H9 (cell line): Measurements from ENCODE around the gene TXNRD1. TPM values are rescaled to one million over a fixed set of nuclear protein-coding genes. Genes with fewer than 3 reads are reported as not detected.

ENCODE experiments used
- DNase-seq: peaks from one replicate; pipeline ENCODE4 v3.0.0-alpha.2; 2017
- H2AFZ ChIP-seq: one replicate; pipeline ENCODE4 v1.6.1; 2013; ENCODE audit warnings: mild to moderate bottlenecking, low read length, control low read depth, moderate library complexity
- H2AK5ac ChIP-seq: 2 replicates; pipeline ENCODE4 v1.6.1; 2013; ENCODE audit warnings: low read length, control low read depth, mixed read lengths; ENCODE audit not compliant: insufficient read length
- H2BK120ac ChIP-seq: one replicate; pipeline ENCODE4 v1.6.1; 2013; ENCODE audit warnings: low read depth, mild to moderate bottlenecking, low read length, control low read depth, inconsistent platforms; ENCODE audit not compliant: poor library complexity, severe bottlenecking
- H2BK12ac ChIP-seq: 2 replicates; pipeline ENCODE4 v1.6.1; 2013; ENCODE audit warnings: low read length, control low read depth, mixed read lengths, low read depth; ENCODE audit not compliant: insufficient read length
- H2BK15ac ChIP-seq: 2 replicates; pipeline ENCODE4 v1.6.1; 2013; ENCODE audit warnings: low read depth, low read length, control low read depth
- H2BK20ac ChIP-seq: one replicate; pipeline ENCODE4 v1.6.1; 2013; ENCODE audit warnings: low read depth, mild to moderate bottlenecking, low read length, control low read depth, inconsistent platforms; ENCODE audit not compliant: poor library complexity, severe bottlenecking
- H2BK5ac ChIP-seq: 2 replicates; pipeline ENCODE4 v1.6.1; 2013; ENCODE audit warnings: low read length, control low read depth, mixed read lengths; ENCODE audit not compliant: insufficient read length
- H3K14ac ChIP-seq: 2 replicates; pipeline ENCODE4 v1.6.1; 2013; ENCODE audit warnings: low read length, control low read depth; ENCODE audit not compliant: insufficient read depth
- H3K18ac ChIP-seq: 2 replicates; pipeline ENCODE4 v1.6.1; 2013; ENCODE audit warnings: low read depth, mild to moderate bottlenecking, mixed read lengths, low read length, control low read depth; ENCODE audit not compliant: insufficient read length
- H3K23ac ChIP-seq: 2 replicates; pipeline ENCODE4 v1.6.1; 2013; ENCODE audit warnings: low read length, control low read depth, mixed read lengths, low read depth; ENCODE audit not compliant: insufficient read length
- H3K23me2 ChIP-seq: 2 replicates; pipeline ENCODE4 v1.6.1; 2013; ENCODE audit warnings: low read depth, mild to moderate bottlenecking, mixed read lengths, low read length, control low read depth; ENCODE audit not compliant: insufficient read length, poor library complexity, severe bottlenecking
- H3K27ac ChIP-seq: 2 replicates; pipeline ENCODE4 v1.5.1; 2013; ENCODE audit warnings: low read length, control low read depth, mixed read lengths, low read depth; ENCODE audit not compliant: insufficient read length
- H3K27me3 ChIP-seq: 2 replicates; pipeline ENCODE4 v1.6.1; 2013; ENCODE audit warnings: low read length, control low read depth, inconsistent platforms; ENCODE audit not compliant: insufficient read depth
- H3K4ac ChIP-seq: 2 replicates; pipeline ENCODE4 v1.6.1; 2013; ENCODE audit warnings: low read depth, mild to moderate bottlenecking, control low read depth, inconsistent platforms, low read length, moderate library complexity
- H3K4me1 ChIP-seq: 2 replicates; pipeline ENCODE4 v1.6.1; 2013; ENCODE audit warnings: low read length, control low read depth, inconsistent platforms; ENCODE audit not compliant: insufficient read depth
- H3K4me2 ChIP-seq: 2 replicates; pipeline ENCODE4 v1.6.1; 2013; ENCODE audit warnings: low read length, control low read depth, mixed read lengths; ENCODE audit not compliant: insufficient read length, insufficient read depth
- H3K56ac ChIP-seq: 2 replicates; pipeline ENCODE4 v1.6.1; 2013; ENCODE audit warnings: low read depth, mild to moderate bottlenecking, mixed read lengths, low read length, control low read depth; ENCODE audit not compliant: insufficient read length
- H3K79me1 ChIP-seq: 2 replicates; pipeline ENCODE4 v1.6.1; 2013; ENCODE audit warnings: low read depth, mild to moderate bottlenecking, moderate library complexity, low read length, control low read depth, inconsistent platforms; ENCODE audit not compliant: insufficient read depth, poor library complexity, severe bottlenecking
- H3K79me2 ChIP-seq: 2 replicates; pipeline ENCODE4 v1.6.1; 2013; ENCODE audit warnings: low read length, control low read depth, inconsistent platforms; ENCODE audit not compliant: insufficient read depth
- H3K9ac ChIP-seq: 2 replicates; pipeline ENCODE4 v1.6.1; 2013; ENCODE audit warnings: low read length, control low read depth, mixed read lengths; ENCODE audit not compliant: insufficient read length; ENCODE audit errors: extremely low read depth
- H3K9me3 ChIP-seq: one replicate; pipeline ENCODE4 v1.6.1; 2013; ENCODE audit warnings: low read depth, low read length, inconsistent platforms; ENCODE audit not compliant: control insufficient read depth
- H3T11ph ChIP-seq: one replicate; pipeline ENCODE4 v1.6.1; 2013; ENCODE audit warnings: mild to moderate bottlenecking, low read length, control low read depth, inconsistent platforms
- H4K20me1 ChIP-seq: one replicate; pipeline ENCODE4 v1.6.1; 2013; ENCODE audit not compliant: control insufficient read depth, insufficient read length, insufficient read depth
- H4K5ac ChIP-seq: 2 replicates; pipeline ENCODE4 v1.6.1; 2013; ENCODE audit warnings: low read depth, mild to moderate bottlenecking, mixed read lengths, low read length, control low read depth; ENCODE audit not compliant: insufficient read length
- H4K8ac ChIP-seq: replicated peaks from 2 replicates; pipeline ENCODE4 v1.6.1; 2013; ENCODE audit warnings: low read length, control low read depth, mixed read lengths, low read depth; ENCODE audit not compliant: insufficient read length
- H4K91ac ChIP-seq: 2 replicates; pipeline ENCODE4 v1.6.1; 2013; ENCODE audit warnings: low read depth, mild to moderate bottlenecking, moderate library complexity, mixed read lengths, low read length, control low read depth; ENCODE audit not compliant: insufficient read length
- H3K27ac Mint-ChIP-seq, 3 experiments: 2 replicates in 2 of 3; 3 replicates in 1 of 3; pipeline ENCODE4 v1.8.0; 2020 to 2021; ENCODE audit warnings: mixed read lengths in 3 of 3, mild to moderate bottlenecking in 1 of 3, moderate library complexity in 1 of 3
- H3K27me3 Mint-ChIP-seq: 2 replicates; pipeline ENCODE4 v1.8.0; 2021; ENCODE audit warnings: low read depth, mild to moderate bottlenecking, moderate library complexity, mixed read lengths
- H3K36me3 Mint-ChIP-seq, 3 experiments: 2 replicates in 2 of 3; 3 replicates in 1 of 3; pipeline ENCODE4 v1.8.0; 2020 to 2021; ENCODE audit warnings: low read depth in 3 of 3, mixed read lengths in 3 of 3; ENCODE audit not compliant: insufficient read depth in 1 of 3
- H3K4me1 Mint-ChIP-seq, 2 experiments: 2 replicates each; pipeline ENCODE4 v1.8.0; 2020; ENCODE audit warnings: mixed read lengths in 2 of 2
- H3K4me3 Mint-ChIP-seq, 2 experiments: 2 replicates in 1 of 2; 3 replicates in 1 of 2; pipeline ENCODE4 v1.8.0; 2020 to 2021; ENCODE audit warnings: mild to moderate bottlenecking in 2 of 2, mixed read lengths in 2 of 2, moderate library complexity in 1 of 2
- H3K9me3 Mint-ChIP-seq, 2 experiments: 2 replicates in 1 of 2; 3 replicates in 1 of 2; pipeline ENCODE4 v1.8.0; 2020; ENCODE audit warnings: mild to moderate bottlenecking in 2 of 2, mixed read lengths in 2 of 2, moderate library complexity in 1 of 2
- CTCF ChIP-seq: fragments of 200-600 bp; sonication (generic); conservative IDR thresholded peaks from 3 replicates; pipeline ENCODE4 v1.8.0; 2021; ENCODE audit warnings: antibody characterized with exemption, mild to moderate bottlenecking
- WGBS: extraction: QIAGEN DNeasy Blood & Tissue Kit; methylation state at CpG from one replicate; pipeline ENCODE4 v1.1.7; 2013; ENCODE audit warnings: missing lambda C conversion rate, low lambda C conversion rate, mixed read lengths; ENCODE audit not compliant: insufficient read length; ENCODE audit errors: extremely low coverage; 5-methylcytosine and 5-hydroxymethylcytosine counted together
- total RNA-seq: library from RNA; stranded (reverse); gene quantifications from 2 replicates; pipeline ENCODE4 v1.2.1, GENCODE V29; 2021

TXNRD1 gene
- total RNA-seq, 1 experiment from 2014 or later = 100 TPM

- no peaks in the 10 kb centered on the region for H3K79me1 ChIP-seq
- no peak overlapping the region for H2AFZ ChIP-seq
- H4K20me1 ChIP-seq = no peaks in the 10 kb centered on the region
- no peak overlapping the region for H2BK12ac ChIP-seq
- no CpG with 5 or more reads among the region's 4 CpGs for WGBS
- Mint-ChIP-seq H3K4me1 (no peaks in the 10 kb centered on the region), H3K9me3 (peaks cover 14 to 16% of the 10 kb centered on the region in 2 experiments; a peak in 4 of 5 replicates), H3K27me3 (peaks cover 2% of the 10 kb centered on the region), H3K36me3 (peaks cover 2 to 18% (median 10%) of the 10 kb centered on the region in 3 experiments; a peak in 5 of 7 replicates), H3K4me3 (no peak overlapping the region), H3K27ac (peak overlapping the region in 1 of 3 experiments; percentile 2; a peak in 1 of 7 replicates)
- H3K4me1 ChIP-seq = no peaks in the 10 kb centered on the region
- H3K9ac ChIP-seq = no peak overlapping the region
- TF ChIP-seq CTCF = no peak
- H3K23ac ChIP-seq = no peak overlapping the region
- no peak overlapping the region for H2BK120ac ChIP-seq
- H3K14ac ChIP-seq = no peak overlapping the region
- H2BK20ac ChIP-seq = no peak overlapping the region
- H3K56ac ChIP-seq = no peak overlapping the region
- no peak overlapping the region for H3T11ph ChIP-seq
- no peak overlapping the region for H4K91ac ChIP-seq
- H4K8ac ChIP-seq = no peak overlapping the region
- H3K79me2 ChIP-seq = no peaks in the 10 kb centered on the region
- no peaks in the 10 kb centered on the region for H3K27me3 ChIP-seq
- H3K9me3 ChIP-seq = no peaks in the 10 kb centered on the region
- no peak for DNase-seq
- no peak overlapping the region for H2BK15ac ChIP-seq
- no peak overlapping the region for H3K27ac ChIP-seq
- no peak overlapping the region for H4K5ac ChIP-seq
- H3K4ac ChIP-seq = no peak overlapping the region
- no peak overlapping the region for H3K18ac ChIP-seq
- H2AK5ac ChIP-seq = no peak overlapping the region
- H3K4me2 ChIP-seq = no peak overlapping the region
- H2BK5ac ChIP-seq = no peak overlapping the region
- H3K23me2 ChIP-seq = no peaks in the 10 kb centered on the region
Observed at GRCh38 chr12:104181313-104181712, 34.3 kb upstream of the TXNRD1 start.
